IMR-90 (cell line): ENCODE results near the gene ZNF37A. TPM values are rescaled to one million over a fixed set of nuclear protein-coding genes. Genes with fewer than 3 reads are reported as not detected.
"Not testable (repeated sequence)": the region's sequence is repeated elsewhere in the genome, so short reads cannot be mapped to it uniquely, and the experiment has no call there.

ENCODE experiments used
- ATAC-seq: fragments of 200-7000 bp; cut with Tn5 transposase; 2 replicates; pipeline ENCODE4 v1.9.1; 2020; ENCODE audit warnings: low read depth, mild to moderate bottlenecking, moderate library complexity
- BruUV-seq: library from RNA; stranded (reverse); fragments of 400-500 nt; replicated peaks from 2 replicates; lab custom pipeline; 2021; lab: Mats Ljungman, UMichigan
- CTCF ChIA-PET: fragments of 300-600 bp; formaldehyde crosslinking; extraction: SDS; loops from one replicate; lab custom pipeline; 2021; ENCODE audit warnings: antibody characterized with exemption; lab: Yijun Ruan, JAX
- POLR2A ChIA-PET: fragments of 300-600 bp; sonication (Branson Sonifier 250); formaldehyde crosslinking; loops from one replicate; lab custom pipeline; 2022; ENCODE audit warnings: antibody characterized with exemption; ENCODE audit not compliant: unreplicated experiment; lab: Charles Lee
- DNase-seq: peaks from one replicate; pipeline ENCODE4 v3.0.0; 2013
- H2AFZ ChIP-seq: replicated peaks from 2 replicates; pipeline ENCODE3; 2013; ENCODE audit warnings: low read length, mild to moderate bottlenecking; ENCODE audit not compliant: poor library complexity
- H2AK5ac ChIP-seq: 2 replicates; pipeline ENCODE4 v1.6.1; 2013; ENCODE audit warnings: low read depth, low read length, inconsistent platforms
- H2AK9ac ChIP-seq: replicated peaks from 2 replicates; pipeline ENCODE3; 2013; ENCODE audit warnings: mild to moderate bottlenecking, low read depth, low read length, moderate library complexity; ENCODE audit not compliant: poor library complexity
- H2BK120ac ChIP-seq: 2 replicates; pipeline ENCODE4 v1.6.1; 2013; ENCODE audit warnings: low read depth, low read length, inconsistent platforms
- H2BK15ac ChIP-seq: 3 replicates; pipeline ENCODE4 v1.6.1; 2013; ENCODE audit warnings: low read depth, low read length, inconsistent platforms
- H2BK20ac ChIP-seq: 2 replicates; pipeline ENCODE4 v1.6.1; 2013; ENCODE audit warnings: low read depth, mild to moderate bottlenecking, inconsistent platforms, low read length, moderate library complexity
- H2BK5ac ChIP-seq: 2 replicates; pipeline ENCODE4 v1.6.1; 2013; ENCODE audit warnings: mild to moderate bottlenecking, low read depth, low read length, inconsistent platforms; ENCODE audit not compliant: poor library complexity, severe bottlenecking
- H3K14ac ChIP-seq: replicated peaks from 2 replicates; pipeline ENCODE4 v1.6.1; 2013; ENCODE audit warnings: low read depth, low read length, inconsistent platforms
- H3K18ac ChIP-seq: 2 replicates; pipeline ENCODE4 v1.6.1; 2013; ENCODE audit warnings: low read depth, low read length, control low read depth
- H3K23ac ChIP-seq: 2 replicates; pipeline ENCODE4 v1.6.1; 2013; ENCODE audit warnings: low read depth, low read length, inconsistent platforms
- H3K27ac ChIP-seq: 2 replicates; pipeline ENCODE4 v1.5.1; 2013; ENCODE audit warnings: mild to moderate bottlenecking, control low read depth, low read length; ENCODE audit not compliant: insufficient read depth
- H3K27me3 ChIP-seq: 2 replicates; pipeline ENCODE4 v1.6.1; 2013; ENCODE audit warnings: low read length; ENCODE audit not compliant: control insufficient read depth, insufficient read depth
- H3K36me3 ChIP-seq: 2 replicates; pipeline ENCODE4 v1.6.1; 2013; ENCODE audit warnings: low read length, mixed read lengths; ENCODE audit not compliant: control insufficient read depth, insufficient read depth
- H3K4ac ChIP-seq: 2 replicates; pipeline ENCODE4 v1.6.1; 2013; ENCODE audit warnings: low read depth, low read length, inconsistent platforms
- H3K4me1 ChIP-seq: 2 replicates; pipeline ENCODE4 v1.6.1; 2013; ENCODE audit warnings: low read length, mixed read lengths; ENCODE audit not compliant: control insufficient read depth, insufficient read depth
- H3K4me2 ChIP-seq: 2 replicates; pipeline ENCODE4 v1.6.1; 2013; ENCODE audit warnings: low read depth, mild to moderate bottlenecking, control low read depth, low read length, moderate library complexity
- H3K4me3 ChIP-seq: 2 replicates; pipeline ENCODE4 v1.5.1; 2013; ENCODE audit warnings: low read depth, mild to moderate bottlenecking, control low read depth, low read length, moderate library complexity; ENCODE audit not compliant: insufficient read depth
- H3K56ac ChIP-seq: 2 replicates; pipeline ENCODE4 v1.6.1; 2013; ENCODE audit warnings: low read length, inconsistent platforms; ENCODE audit not compliant: insufficient read depth; ENCODE audit errors: extremely low read depth
- H3K79me1 ChIP-seq, 2 experiments: 2 replicates each; pipeline ENCODE4 v1.6.1; 2013; ENCODE audit warnings: low read length in 2 of 2, inconsistent platforms in 1 of 2, low read depth in 1 of 2
- H3K9ac ChIP-seq: 2 replicates; pipeline ENCODE4 v1.6.1; 2013; ENCODE audit warnings: low read depth, low read length, control low read depth
- H3K9me1 ChIP-seq: 2 replicates; pipeline ENCODE4 v1.6.1; 2013; ENCODE audit warnings: low read length, inconsistent platforms; ENCODE audit not compliant: insufficient read depth
- H3K9me3 ChIP-seq: 2 replicates; pipeline ENCODE4 v1.6.1; 2013; ENCODE audit warnings: low read length; ENCODE audit not compliant: control insufficient read depth, insufficient read depth
- H4K20me1 ChIP-seq: 2 replicates; pipeline ENCODE4 v1.6.1; 2013; ENCODE audit warnings: low read length, inconsistent platforms; ENCODE audit not compliant: insufficient read depth
- H4K5ac ChIP-seq: 2 replicates; pipeline ENCODE4 v1.6.1; 2013; ENCODE audit warnings: mild to moderate bottlenecking, low read depth, low read length, control low read depth
- H4K8ac ChIP-seq, 2 experiments: 2 replicates each; pipeline ENCODE4 v1.6.1; 2013; ENCODE audit warnings: low read depth in 2 of 2, low read length in 2 of 2, control low read depth in 1 of 2, inconsistent platforms in 1 of 2
- H4K91ac ChIP-seq: 2 replicates; pipeline ENCODE4 v1.6.1; 2013; ENCODE audit warnings: low read depth, low read length, inconsistent platforms; ENCODE audit not compliant: insufficient read depth
- CEBPB ChIP-seq: IDR thresholded peaks from 2 replicates; pipeline ENCODE4 v1.6.1; 2012; ENCODE audit warnings: low read depth, low read length, improper control_type of control experiment
- FOS ChIP-seq: fragments of 150-350 bp; IDR thresholded peaks from 2 replicates; pipeline ENCODE4 v1.6.1; 2016; ENCODE audit warnings: low read depth, low read length
- MAFK ChIP-seq: IDR thresholded peaks from 2 replicates; pipeline ENCODE4 v1.6.1; 2012; ENCODE audit warnings: low read depth, low read length, improper control_type of control experiment
- NFE2L2 ChIP-seq: fragments of 150-350 bp; IDR thresholded peaks from 2 replicates; pipeline ENCODE4 v1.6.1; 2016; ENCODE audit warnings: low read depth, mild to moderate bottlenecking, low read length
- RFX5 ChIP-seq: IDR thresholded peaks from 2 replicates; pipeline ENCODE4 v1.8.0; 2012; ENCODE audit warnings: low read depth, mild to moderate bottlenecking, low read length, moderate library complexity
- USF2 ChIP-seq: fragments of 150-350 bp; IDR thresholded peaks from 2 replicates; pipeline ENCODE4 v1.6.1; 2017; ENCODE audit warnings: mild to moderate bottlenecking, antibody characterized with exemption, low read length, low read depth
- WGBS, 2 experiments: methylation state at CpG; one replicate each; pipeline versions ENCODE4 v1.1.5 to v1.1.7; 2013; ENCODE audit warnings: missing lambda C conversion rate in 2 of 2; ENCODE audit not compliant: insufficient read length in 1 of 2; ENCODE audit errors: extremely low coverage in 2 of 2; 5-methylcytosine and 5-hydroxymethylcytosine counted together
- dilution Hi-C: fragments of 300-500 bp; cut with HindIII; formaldehyde crosslinking; loops from one replicate; pipeline ENCODE4 v1.14.3; 2018; ENCODE audit warnings: low sequenced_read_pairs; ENCODE audit not compliant: unreplicated experiment
- in situ Hi-C: fragments of 300-500 bp; cut with MboI; formaldehyde crosslinking; loops from 3 replicates; pipeline ENCODE4 v1.14.3; 2019; ENCODE audit warnings: low sequenced_read_pairs, inconsistent platforms, mixed read lengths
- intact Hi-C: fragments of 100-400 bp; cut with micrococcal nuclease; formaldehyde crosslinking; loops from 2 replicates; pipeline ENCODE4 v1.10.0; 2022
- polyA plus RNA-seq, 3 experiments: library from polyadenylated mRNA; depleted of rRNA; stranded (reverse); fragments of >200 nt; gene quantifications; 2 replicates each; pipeline ENCODE4 v1.2.3, GENCODE V29; 2012; ENCODE audit warnings: low replicate concordance in 1 of 3
- total RNA-seq: library from RNA; depleted of rRNA; stranded (reverse); fragments of >200 nt; gene quantifications from 2 replicates; pipeline ENCODE4 v1.2.3, GENCODE V29; 2012

Gene ZNF37A
- total and polyA plus RNA-seq, 2 of the 4 experiments (the other 2 are of a cell fraction), result 5.5 to 8.6 TPM

- Histone ChIP-seq H2BK20ac (no peak overlapping the region), H2AFZ (no peak overlapping the region), H2BK15ac (no peak overlapping the region), H3K36me3 (peaks cover 7% of the 10 kb centered on the region; the same call in 1 of the 2 replicates), H2AK5ac (no peak overlapping the region), H3K4me1 (0 out of 2 replicates have a peak, but pooled peaks cover 1% of the 10 kb centered on the region), H3K79me1 (no peaks in the 10 kb centered on the region), H3K27ac (no peak overlapping the region; the same call in 1 of the 2 replicates), H3K9ac (no peak overlapping the region), H2BK120ac (no peak overlapping the region), H3K14ac (no peak overlapping the region), H4K20me1 (no peaks in the 10 kb centered on the region), H3K56ac (no peak overlapping the region), H3K4me2 (no peak overlapping the region), H3K9me3 (peaks cover 12% of the 10 kb centered on the region), H3K18ac (no peak overlapping the region), H2AK9ac (no peak overlapping the region), H4K5ac (no peak overlapping the region), H4K8ac (no peak overlapping the region), H2BK5ac (peak overlapping the region; percentile 36), H3K4ac (no peak overlapping the region), H4K91ac (no peak overlapping the region), H3K23ac (no peak overlapping the region), H3K9me1 (no peaks in the 10 kb centered on the region), H3K27me3 (no peaks in the 10 kb centered on the region), H3K4me3 (no peak overlapping the region)
- dilution Hi-C loops, result no loop called here
- CTCF ChIA-PET, result no interaction called here
- peak; percentile 91 for TF ChIP-seq CEBPB
- TF ChIP-seq FOS, result peak; percentile 46; the same call in 1 of the 2 replicates
- TF ChIP-seq MAFK, result peak; percentile 92
- TF ChIP-seq NFE2L2, result peak; percentile 48; the same call in 1 of the 2 replicates
- no peak for TF ChIP-seq RFX5
- no peak for TF ChIP-seq USF2
- in situ Hi-C loops, result no loop called here
- peak; percentile 93 for DNase-seq
- intact Hi-C loops, result loop anchor here (1.0 kb wide), 1 partner anchor 44 kb away; the partner anchor contains the start of gene ZNF33A
- peak; percentile 88 for ATAC-seq
- BruUV-seq, result no TSS peak
- POLR2A ChIA-PET, result no interaction called here
Observed at GRCh38 chr10:38054361-38054797, 39.8 kb upstream of the ZNF37A start.

GRCh38 chr10:38055274-38055894, 38.8 kb upstream of the ZNF37A start:
- H3K27me3 ChIP-seq, H4K20me1 ChIP-seq, H2AK5ac ChIP-seq, H2BK5ac ChIP-seq, H4K91ac ChIP-seq, DNase-seq, H3K4me3 ChIP-seq, H3K14ac ChIP-seq, in situ Hi-C loops, H3K23ac ChIP-seq, H3K79me1 ChIP-seq, H2BK120ac ChIP-seq, H2BK20ac ChIP-seq, H3K36me3 ChIP-seq, H3K9ac ChIP-seq, H2AFZ ChIP-seq, H3K4ac ChIP-seq, H3K56ac ChIP-seq, H2BK15ac ChIP-seq, H3K9me1 ChIP-seq, H3K4me1 ChIP-seq, dilution Hi-C loops, H3K27ac ChIP-seq, H4K8ac ChIP-seq, BruUV-seq, H3K4me2 ChIP-seq, intact Hi-C loops, CTCF ChIA-PET, ATAC-seq, H4K5ac ChIP-seq, POLR2A ChIA-PET, H2AK9ac ChIP-seq: not testable (repeated sequence)
- Histone ChIP-seq H3K9me3 (peaks cover 12% of the 10 kb centered on the region), H3K18ac (peak overlapping the region; percentile 3; the same call in 1 of the 2 replicates)
- WGBS, 2 experiments, result no CpG with 5 or more reads among the region's 5 CpGs
